ENCODE data around the gene CENPT. TPM values are rescaled to one million over a fixed set of nuclear protein-coding genes. Genes with fewer than 3 reads are reported as not detected.
A peak's percentile ranks its signal among the peaks of the same experiment; 100 is the strongest.

The CENPT gene, protein sequence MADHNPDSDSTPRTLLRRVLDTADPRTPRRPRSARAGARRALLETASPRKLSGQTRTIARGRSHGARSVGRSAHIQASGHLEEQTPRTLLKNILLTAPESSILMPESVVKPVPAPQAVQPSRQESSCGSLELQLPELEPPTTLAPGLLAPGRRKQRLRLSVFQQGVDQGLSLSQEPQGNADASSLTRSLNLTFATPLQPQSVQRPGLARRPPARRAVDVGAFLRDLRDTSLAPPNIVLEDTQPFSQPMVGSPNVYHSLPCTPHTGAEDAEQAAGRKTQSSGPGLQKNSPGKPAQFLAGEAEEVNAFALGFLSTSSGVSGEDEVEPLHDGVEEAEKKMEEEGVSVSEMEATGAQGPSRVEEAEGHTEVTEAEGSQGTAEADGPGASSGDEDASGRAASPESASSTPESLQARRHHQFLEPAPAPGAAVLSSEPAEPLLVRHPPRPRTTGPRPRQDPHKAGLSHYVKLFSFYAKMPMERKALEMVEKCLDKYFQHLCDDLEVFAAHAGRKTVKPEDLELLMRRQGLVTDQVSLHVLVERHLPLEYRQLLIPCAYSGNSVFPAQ
- 76.2 and 80.6 TPM in 2 replicates for total RNA-seq
- long read RNA-seq, partial matches to known transcripts = 1 of 7 reads
- long read RNA-seq, other reads (novel, unspliced or antisense) = 6 of 7 reads

DNA sequence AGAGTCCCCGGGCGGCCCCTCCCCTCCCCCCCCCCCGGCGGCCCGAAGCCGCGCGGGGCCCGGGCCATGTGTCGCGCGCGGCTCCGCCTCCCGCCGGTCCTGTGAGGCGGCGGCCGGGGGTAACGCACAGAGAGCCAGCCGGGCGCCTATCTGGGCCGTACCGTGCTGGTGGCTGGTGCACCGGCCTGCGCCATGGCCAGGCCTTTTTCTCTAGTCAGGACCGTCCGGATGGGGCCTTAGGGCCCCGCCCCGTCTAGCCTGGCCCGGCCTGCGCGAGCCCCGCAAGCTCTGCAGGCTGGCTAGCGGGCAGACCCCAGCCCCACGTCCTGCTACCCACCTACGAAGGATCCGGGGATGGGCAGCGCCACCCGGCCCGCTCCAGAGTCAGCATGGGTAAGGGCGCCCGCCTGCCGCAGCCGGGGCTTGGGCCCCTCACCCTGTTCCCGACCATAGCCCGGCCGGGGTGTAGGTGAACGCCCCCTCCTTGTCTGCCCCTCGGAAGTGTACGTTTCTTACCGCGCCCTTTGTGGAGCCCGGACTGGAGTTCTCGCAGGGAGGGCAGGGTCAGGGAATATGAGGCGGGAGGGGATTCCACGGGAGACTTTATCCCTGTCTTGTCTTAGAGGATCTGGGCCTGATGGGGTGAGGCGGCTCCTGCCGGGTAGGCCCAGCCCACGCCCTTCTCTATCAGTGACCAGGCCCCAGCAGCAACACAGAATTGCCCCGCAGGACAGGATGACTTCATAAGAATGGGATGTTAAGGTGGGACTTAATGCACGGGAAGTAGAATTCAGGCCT is at the start of gene CENPT:
TSS of gene CENPT (minus strand) at position 630 of the 798 bp plus-strand sequence. CDS start 13,834 bp downstream, outside the sequence.
- Mint-ChIP-seq H3K27ac (peak within 1 kb of the TSS; percentile 98), H3K27me3 (no peaks in the 10 kb centered on the region), H3K4me3 (ENCODE audit: low read depth) (peak within 1 kb of the TSS; percentile 90), H3K36me3 (ENCODE audit: insufficient read depth) (peaks cover 1% of the 10 kb centered on the region), H3K4me1 (ENCODE audit: low read depth) (peaks cover 40% of the 10 kb centered on the region), H3K9me3 (ENCODE audit: low read depth) (no peaks in the 10 kb centered on the region)
- no peak for TF ChIP-seq CTCF (IDR thresholded peaks at IDR 0.05; ENCODE audit: unreplicated experiment)
- no peak for DNase-seq (ENCODE audit: low spot score, unreplicated experiment)

GRCh38 chr16:67897231-67897630 is 49.7 kb upstream of the CENPT start:
- Mint-ChIP-seq H3K36me3 (ENCODE audit: insufficient read depth) (peaks cover 2% of the 10 kb centered on the region), H3K27ac (no peak overlapping the region), H3K9me3 (ENCODE audit: low read depth) (no peaks in the 10 kb centered on the region), H3K4me1 (ENCODE audit: low read depth) (peaks cover 20% of the 10 kb centered on the region), H3K4me3 (ENCODE audit: low read depth) (no peak overlapping the region), H3K27me3 (no peaks in the 10 kb centered on the region)
- no peak for TF ChIP-seq CTCF (IDR thresholded peaks at IDR 0.05; ENCODE audit: unreplicated experiment)
- DNase-seq (ENCODE audit: low spot score, unreplicated experiment) = no peak

DNA sequence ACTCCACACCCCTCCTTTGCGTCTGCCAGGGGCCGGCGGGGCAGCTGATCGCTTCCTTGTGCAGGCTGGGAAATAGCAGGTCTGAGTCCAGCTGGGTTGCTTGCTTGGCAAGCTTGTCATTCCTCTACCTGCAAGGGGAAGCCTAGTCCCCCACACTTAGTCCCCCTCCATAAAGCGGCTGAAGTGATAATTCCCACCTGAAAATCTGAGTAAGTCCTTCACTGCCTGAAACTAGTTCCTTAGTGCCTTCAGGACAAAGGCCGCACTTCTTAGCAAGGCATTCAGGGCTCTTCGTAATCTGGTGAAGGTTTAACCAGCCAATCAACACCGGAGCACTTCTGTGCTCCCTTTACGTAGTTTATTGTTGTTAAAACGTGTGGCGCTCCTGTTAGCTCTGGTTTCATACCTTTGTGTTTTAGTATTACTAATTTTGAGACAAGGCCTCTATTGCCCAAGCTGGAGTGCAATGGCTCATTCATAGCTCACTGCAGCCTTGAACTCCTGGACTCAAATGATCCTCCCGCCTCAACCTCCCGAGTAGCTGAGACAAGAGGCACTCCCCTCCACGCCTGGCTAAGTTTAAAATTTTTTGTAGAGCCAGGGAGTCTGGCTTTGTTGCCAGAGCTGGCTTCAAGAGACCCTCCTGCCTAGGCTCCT is 46.4 kb upstream of the CENPT start:
- H3K9me3 Mint-ChIP-seq (ENCODE audit: low read depth) = no peaks in the 10 kb centered on the region
- H3K27ac Mint-ChIP-seq = peak overlapping the region; percentile 99
- no peak for TF ChIP-seq CTCF (IDR thresholded peaks at IDR 0.05; ENCODE audit: unreplicated experiment)
- peak overlapping the region; percentile 94 for H3K4me3 Mint-ChIP-seq (ENCODE audit: low read depth)
- H3K36me3 Mint-ChIP-seq (ENCODE audit: insufficient read depth) = peaks cover 2% of the 10 kb centered on the region
- H3K4me1 Mint-ChIP-seq (ENCODE audit: low read depth) = peaks cover 24% of the 10 kb centered on the region
- no peaks in the 10 kb centered on the region for H3K27me3 Mint-ChIP-seq
- no peak for DNase-seq (ENCODE audit: low spot score, unreplicated experiment)

DNA sequence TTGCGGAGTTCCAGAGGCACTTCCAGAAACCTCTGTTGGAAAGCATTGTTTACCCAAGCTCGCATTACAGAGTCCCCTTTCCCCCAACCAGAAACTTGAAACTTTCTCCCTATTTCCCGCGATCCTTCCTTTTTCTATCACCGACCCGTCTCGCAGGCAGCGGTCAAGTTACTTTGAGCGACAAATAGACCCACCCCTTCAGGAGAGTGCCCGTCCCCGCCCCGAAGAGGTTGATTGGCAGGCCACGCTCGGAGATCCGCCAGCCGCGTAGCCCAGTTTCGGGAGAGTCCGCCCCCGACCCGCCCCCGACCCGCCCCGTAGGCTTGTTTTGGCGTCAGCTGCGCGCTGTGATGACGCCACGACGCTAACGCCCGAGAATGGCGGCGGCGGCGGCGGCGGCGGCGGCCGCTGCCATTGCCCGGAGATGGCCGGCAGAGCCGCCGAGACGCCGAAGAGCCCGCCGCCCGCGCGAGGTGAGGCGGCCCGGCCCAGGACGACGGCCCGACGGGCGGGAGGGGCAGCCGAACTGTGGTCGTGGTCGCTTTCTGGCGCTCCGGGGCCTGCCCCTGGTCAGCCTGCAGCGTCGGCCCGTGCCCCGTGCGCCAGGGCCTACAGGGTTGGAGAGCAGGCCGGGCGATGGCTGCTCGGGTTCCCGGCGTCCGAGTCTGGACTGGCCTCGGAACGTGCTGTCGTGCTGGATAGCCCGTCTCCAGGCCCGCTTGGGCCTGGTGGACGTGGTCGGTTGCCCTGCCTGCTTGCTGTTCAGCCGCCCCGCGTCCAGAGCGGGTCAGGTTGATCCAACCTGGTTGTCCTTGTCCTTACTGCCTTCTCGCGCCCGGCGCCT is 45.6 kb upstream of the CENPT start, which contains the start of gene PSKH1:
TSS of gene PSKH1 (plus strand) at position 356 of the 844 bp plus-strand sequence. CDS start 15,496 bp downstream, outside the sequence.
- peak within 1 kb of the TSS; percentile 99 for H3K27ac Mint-ChIP-seq
- no peaks in the 10 kb centered on the region for H3K27me3 Mint-ChIP-seq
- peak within 1 kb of the TSS; percentile 94 for H3K4me3 Mint-ChIP-seq (ENCODE audit: low read depth)
- TF ChIP-seq CTCF (IDR thresholded peaks at IDR 0.05; ENCODE audit: unreplicated experiment) = no peak
- peak; percentile 89 for DNase-seq (ENCODE audit: low spot score, unreplicated experiment)
- peaks cover 2% of the 10 kb centered on the region for H3K36me3 Mint-ChIP-seq (ENCODE audit: insufficient read depth)
- H3K9me3 Mint-ChIP-seq (ENCODE audit: low read depth) = no peaks in the 10 kb centered on the region
- peaks cover 24% of the 10 kb centered on the region for H3K4me1 Mint-ChIP-seq (ENCODE audit: low read depth)
